Fibroblast of lung (primary cell): ENCODE results near the gene BTNL9.

Experiments
- EZH2 ChIP-seq: IDR thresholded peaks from 2 replicates; pipeline ENCODE4 v1.5.1; 2012; ENCODE audit warnings: low read length, control low read depth, mild to moderate bottlenecking; ENCODE audit errors: missing control alignments
- TF ChIP-seq, protein P1 (sequence below), 2 donors: IDR thresholded peaks in 1 of 2; conservative IDR thresholded peaks in 1 of 2; 1 replicate in 1 of 2; 2 replicates in 1 of 2; pipeline ENCODE4 v1.5.1; 2011 to 2012; ENCODE audit warnings: low read length in 2 of 2, control low read depth in 1 of 2, inconsistent platforms in 1 of 2, low read depth in 1 of 2, mild to moderate bottlenecking in 1 of 2

DNA sequence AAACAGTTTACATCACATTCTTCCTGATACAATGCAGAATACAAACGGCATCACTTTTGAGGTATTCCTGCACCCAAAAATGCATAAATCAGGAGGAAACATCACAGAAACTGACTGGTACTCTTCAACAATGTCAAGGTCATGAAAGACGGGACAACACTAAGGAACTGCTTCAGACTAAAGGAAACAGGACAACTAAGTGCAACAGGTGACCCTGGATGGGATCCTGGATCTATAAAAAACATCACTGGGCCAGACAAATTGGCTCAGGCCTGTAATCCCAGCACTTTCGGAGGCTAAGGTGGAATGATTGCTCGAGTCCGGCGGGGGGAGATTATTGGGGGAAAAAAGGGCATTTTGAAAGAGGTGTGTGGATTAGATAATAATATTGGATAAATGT is 22.6 kb downstream of the BTNL9 start:
- TF ChIP-seq, protein P1, sequence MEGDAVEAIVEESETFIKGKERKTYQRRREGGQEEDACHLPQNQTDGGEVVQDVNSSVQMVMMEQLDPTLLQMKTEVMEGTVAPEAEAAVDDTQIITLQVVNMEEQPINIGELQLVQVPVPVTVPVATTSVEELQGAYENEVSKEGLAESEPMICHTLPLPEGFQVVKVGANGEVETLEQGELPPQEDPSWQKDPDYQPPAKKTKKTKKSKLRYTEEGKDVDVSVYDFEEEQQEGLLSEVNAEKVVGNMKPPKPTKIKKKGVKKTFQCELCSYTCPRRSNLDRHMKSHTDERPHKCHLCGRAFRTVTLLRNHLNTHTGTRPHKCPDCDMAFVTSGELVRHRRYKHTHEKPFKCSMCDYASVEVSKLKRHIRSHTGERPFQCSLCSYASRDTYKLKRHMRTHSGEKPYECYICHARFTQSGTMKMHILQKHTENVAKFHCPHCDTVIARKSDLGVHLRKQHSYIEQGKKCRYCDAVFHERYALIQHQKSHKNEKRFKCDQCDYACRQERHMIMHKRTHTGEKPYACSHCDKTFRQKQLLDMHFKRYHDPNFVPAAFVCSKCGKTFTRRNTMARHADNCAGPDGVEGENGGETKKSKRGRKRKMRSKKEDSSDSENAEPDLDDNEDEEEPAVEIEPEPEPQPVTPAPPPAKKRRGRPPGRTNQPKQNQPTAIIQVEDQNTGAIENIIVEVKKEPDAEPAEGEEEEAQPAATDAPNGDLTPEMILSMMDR (conservative IDR thresholded peaks at IDR 0.05 in 1 of 2, IDR thresholded peaks at IDR 0.05 in 1 of 2; ENCODE audit: low read depth in 1 of 2, low read length in 2 of 2), result no peak
- TF ChIP-seq EZH2, result no peak
